Astrocyte of the spinal cord (primary cell): ENCODE results near the gene NXN.
A peak's percentile ranks its signal among the peaks of the same experiment; 100 is the strongest.
"Not testable (repeated sequence)": the region's sequence is repeated elsewhere in the genome, so short reads cannot be mapped to it uniquely, and the experiment has no call there.

Source experiments
- DNase-seq: peaks from one replicate; pipeline ENCODE4 v3.0.0; 2011; ENCODE audit warnings: low read depth, low spot score
- H3K4me3 ChIP-seq: 2 replicates; pipeline ENCODE4 v1.5.1; 2011; ENCODE audit warnings: low read depth, mild to moderate bottlenecking, low read length, moderate library complexity
- in situ Hi-C: cut with HindIII; loops from 2 replicates; pipeline ENCODE4 v1.10.0; 2017; ENCODE audit warnings: low sequenced_read_pairs
- TF ChIP-seq, protein P1 (sequence below): IDR thresholded peaks from 2 replicates; pipeline ENCODE4 v1.5.1; 2012; ENCODE audit warnings: low read depth, mild to moderate bottlenecking, low read length, inconsistent platforms

The NXN gene

GRCh38 chr17:760371-760770 is 219.2 kb downstream of the NXN start:
- in situ Hi-C loops = no loop called here
- H3K4me3 ChIP-seq = no peak overlapping the region
- TF ChIP-seq, protein P1, sequence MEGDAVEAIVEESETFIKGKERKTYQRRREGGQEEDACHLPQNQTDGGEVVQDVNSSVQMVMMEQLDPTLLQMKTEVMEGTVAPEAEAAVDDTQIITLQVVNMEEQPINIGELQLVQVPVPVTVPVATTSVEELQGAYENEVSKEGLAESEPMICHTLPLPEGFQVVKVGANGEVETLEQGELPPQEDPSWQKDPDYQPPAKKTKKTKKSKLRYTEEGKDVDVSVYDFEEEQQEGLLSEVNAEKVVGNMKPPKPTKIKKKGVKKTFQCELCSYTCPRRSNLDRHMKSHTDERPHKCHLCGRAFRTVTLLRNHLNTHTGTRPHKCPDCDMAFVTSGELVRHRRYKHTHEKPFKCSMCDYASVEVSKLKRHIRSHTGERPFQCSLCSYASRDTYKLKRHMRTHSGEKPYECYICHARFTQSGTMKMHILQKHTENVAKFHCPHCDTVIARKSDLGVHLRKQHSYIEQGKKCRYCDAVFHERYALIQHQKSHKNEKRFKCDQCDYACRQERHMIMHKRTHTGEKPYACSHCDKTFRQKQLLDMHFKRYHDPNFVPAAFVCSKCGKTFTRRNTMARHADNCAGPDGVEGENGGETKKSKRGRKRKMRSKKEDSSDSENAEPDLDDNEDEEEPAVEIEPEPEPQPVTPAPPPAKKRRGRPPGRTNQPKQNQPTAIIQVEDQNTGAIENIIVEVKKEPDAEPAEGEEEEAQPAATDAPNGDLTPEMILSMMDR = no peak
- no peak for DNase-seq

- in situ Hi-C loops = no loop called here
- DNase-seq = no peak
- TF ChIP-seq, protein P1 = no peak
- H3K4me3 ChIP-seq = no peak overlapping the region
These were observed 219.6 kb downstream of the NXN start for GRCh38 chr17:759964-760363.

- H3K4me3 ChIP-seq, DNase-seq, in situ Hi-C loops: not testable (repeated sequence)
These were observed 223.5 kb downstream of the NXN start for GRCh38 chr17:756010-756567.

- H3K4me3 ChIP-seq, DNase-seq, in situ Hi-C loops: not testable (repeated sequence)
These were observed 224.1 kb downstream of the NXN start for GRCh38 chr17:755319-755961.

- TF ChIP-seq, protein P1 = no peak
- in situ Hi-C loops = no loop called here
- no peak for DNase-seq
- no peak overlapping the region for H3K4me3 ChIP-seq
These were observed 226.2 kb downstream of the NXN start for GRCh38 chr17:753418-753817.

GRCh38 chr17:752620-753219 is 226.9 kb downstream of the NXN start:
- H3K4me3 ChIP-seq = peak overlapping the region; percentile 67
- in situ Hi-C loops = no loop called here
- peak; percentile 48 for DNase-seq
- TF ChIP-seq, protein P1 = no peak

DNA sequence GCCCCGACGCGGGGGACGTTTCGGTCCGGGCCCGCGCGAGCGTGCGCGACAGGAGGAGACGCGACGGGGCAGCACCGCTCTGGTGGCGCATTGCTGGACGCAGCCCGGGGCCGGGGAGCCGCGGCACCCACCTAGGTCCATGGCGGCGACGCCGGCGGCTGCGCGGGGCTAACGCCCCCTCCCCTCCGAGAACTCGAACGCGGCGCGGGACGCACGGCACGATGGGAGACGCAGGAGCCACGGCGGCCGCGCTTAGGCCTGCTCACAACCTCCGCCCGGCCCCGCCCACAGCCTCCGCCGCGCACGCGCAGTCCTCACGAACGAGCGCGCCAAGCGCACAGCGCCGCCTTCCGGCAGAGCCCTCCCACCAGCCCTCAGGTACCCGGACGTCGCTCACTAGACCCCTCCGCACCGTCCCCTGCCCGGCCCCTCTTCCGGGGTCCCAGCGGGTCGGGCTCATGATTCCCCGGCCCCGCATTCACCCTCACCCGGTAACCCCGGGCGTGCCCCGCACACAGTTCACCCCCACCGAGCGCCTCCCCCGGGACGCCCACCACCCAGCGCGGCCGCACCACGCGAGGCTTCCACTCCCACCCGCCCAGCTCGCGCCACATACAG is 227.5 kb downstream of the NXN start, which contains the start of gene GEMIN4:
TSS of gene GEMIN4 (minus strand) at position 263 of the 618 bp plus-strand sequence. CDS start at position 141, 122 bp downstream.
- peak; percentile 86 for DNase-seq
- H3K4me3 ChIP-seq = peak within 1 kb of the TSS; percentile 67
- TF ChIP-seq, protein P1 = peak; percentile 90
- in situ Hi-C loops = no loop called here
